ENCODE data around the gene RAB38.

DNA sequence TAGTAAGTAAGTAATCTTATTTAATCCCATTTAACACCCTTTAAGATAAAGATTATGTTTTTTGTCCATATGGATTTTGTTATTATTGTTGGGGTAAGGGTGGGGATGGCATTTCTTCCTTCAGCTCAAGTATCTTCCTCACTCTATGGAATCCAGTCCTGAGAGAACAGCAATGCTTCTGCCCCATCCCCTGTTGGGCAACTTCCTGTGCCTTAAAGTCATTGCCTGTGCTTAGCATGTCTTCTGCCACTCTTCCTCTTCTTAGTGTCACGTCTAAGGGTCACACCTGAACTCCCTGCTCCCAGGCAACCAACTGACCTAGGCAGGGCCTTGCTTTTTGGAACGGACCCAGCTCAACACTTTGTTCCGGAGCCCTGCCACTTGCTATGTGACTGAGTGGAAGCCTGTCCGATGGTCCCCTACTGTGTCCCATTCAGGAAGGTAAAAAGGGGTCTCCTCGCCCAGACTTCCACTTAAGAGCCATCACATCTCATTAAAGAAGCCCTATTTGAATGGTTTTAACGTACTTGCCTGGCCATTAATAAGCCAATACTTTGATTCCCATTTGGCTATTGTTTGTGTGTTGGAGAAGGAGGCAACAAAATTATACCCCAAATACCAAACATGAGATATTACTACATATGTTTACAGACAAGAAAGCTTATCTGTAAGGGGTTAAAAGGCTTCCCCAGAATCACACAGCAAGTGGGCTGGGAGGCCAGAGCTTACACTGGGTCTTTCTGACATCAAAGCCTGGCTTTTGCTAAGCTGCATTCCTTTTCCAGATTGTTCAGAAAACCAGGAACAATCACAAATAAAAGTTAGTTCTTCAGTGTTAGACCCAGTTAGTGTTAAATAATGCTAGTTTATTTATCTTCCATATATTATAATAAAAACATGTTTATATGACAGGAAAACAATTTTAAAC is 59.2 kb downstream of the RAB38 start:
- TF ChIP-seq, protein P1, sequence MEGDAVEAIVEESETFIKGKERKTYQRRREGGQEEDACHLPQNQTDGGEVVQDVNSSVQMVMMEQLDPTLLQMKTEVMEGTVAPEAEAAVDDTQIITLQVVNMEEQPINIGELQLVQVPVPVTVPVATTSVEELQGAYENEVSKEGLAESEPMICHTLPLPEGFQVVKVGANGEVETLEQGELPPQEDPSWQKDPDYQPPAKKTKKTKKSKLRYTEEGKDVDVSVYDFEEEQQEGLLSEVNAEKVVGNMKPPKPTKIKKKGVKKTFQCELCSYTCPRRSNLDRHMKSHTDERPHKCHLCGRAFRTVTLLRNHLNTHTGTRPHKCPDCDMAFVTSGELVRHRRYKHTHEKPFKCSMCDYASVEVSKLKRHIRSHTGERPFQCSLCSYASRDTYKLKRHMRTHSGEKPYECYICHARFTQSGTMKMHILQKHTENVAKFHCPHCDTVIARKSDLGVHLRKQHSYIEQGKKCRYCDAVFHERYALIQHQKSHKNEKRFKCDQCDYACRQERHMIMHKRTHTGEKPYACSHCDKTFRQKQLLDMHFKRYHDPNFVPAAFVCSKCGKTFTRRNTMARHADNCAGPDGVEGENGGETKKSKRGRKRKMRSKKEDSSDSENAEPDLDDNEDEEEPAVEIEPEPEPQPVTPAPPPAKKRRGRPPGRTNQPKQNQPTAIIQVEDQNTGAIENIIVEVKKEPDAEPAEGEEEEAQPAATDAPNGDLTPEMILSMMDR (tag by site-specific recombination; IDR thresholded peaks at IDR 0.05), result no peak
- TF ChIP-seq, protein P2, sequence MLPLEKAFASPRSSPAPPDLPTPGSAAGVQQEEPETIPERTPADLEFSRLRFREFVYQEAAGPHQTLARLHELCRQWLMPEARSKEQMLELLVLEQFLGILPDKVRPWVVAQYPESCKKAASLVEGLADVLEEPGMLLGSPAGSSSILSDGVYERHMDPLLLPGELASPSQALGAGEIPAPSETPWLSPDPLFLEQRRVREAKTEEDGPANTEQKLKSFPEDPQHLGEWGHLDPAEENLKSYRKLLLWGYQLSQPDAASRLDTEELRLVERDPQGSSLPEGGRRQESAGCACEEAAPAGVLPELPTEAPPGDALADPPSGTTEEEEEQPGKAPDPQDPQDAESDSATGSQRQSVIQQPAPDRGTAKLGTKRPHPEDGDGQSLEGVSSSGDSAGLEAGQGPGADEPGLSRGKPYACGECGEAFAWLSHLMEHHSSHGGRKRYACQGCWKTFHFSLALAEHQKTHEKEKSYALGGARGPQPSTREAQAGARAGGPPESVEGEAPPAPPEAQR (tag by site-specific recombination; IDR thresholded peaks at IDR 0.05), result no peak
- TF ChIP-seq ZNF274 (IDR thresholded peaks at IDR 0.05; ENCODE audit: low read length) (no peak), ZNF274 (tag by site-specific recombination; IDR thresholded peaks at IDR 0.05; ENCODE audit: borderline replicate concordance) (no peak), ATF2 (tag by site-specific recombination; IDR thresholded peaks at IDR 0.05; ENCODE audit: low read depth) (no peak), MYNN (tag by site-specific recombination; IDR thresholded peaks at IDR 0.05; ENCODE audit: borderline replicate concordance) (no peak), REST (tag by site-specific recombination; IDR thresholded peaks at IDR 0.05) (no peak), ZNF473 (tag by site-specific recombination; IDR thresholded peaks at IDR 0.05) (no peak)
- TF ChIP-seq, protein P3, sequence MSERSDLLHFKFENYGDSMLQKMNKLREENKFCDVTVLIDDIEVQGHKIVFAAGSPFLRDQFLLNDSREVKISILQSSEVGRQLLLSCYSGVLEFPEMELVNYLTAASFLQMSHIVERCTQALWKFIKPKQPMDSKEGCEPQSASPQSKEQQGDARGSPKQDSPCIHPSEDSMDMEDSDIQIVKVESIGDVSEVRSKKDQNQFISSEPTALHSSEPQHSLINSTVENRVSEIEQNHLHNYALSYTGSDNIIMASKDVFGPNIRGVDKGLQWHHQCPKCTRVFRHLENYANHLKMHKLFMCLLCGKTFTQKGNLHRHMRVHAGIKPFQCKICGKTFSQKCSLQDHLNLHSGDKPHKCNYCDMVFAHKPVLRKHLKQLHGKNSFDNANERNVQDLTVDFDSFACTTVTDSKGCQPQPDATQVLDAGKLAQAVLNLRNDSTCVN (tag by site-specific recombination; optimal IDR thresholded peaks at IDR 0.05), result no peak
- TF ChIP-seq, protein P4, sequence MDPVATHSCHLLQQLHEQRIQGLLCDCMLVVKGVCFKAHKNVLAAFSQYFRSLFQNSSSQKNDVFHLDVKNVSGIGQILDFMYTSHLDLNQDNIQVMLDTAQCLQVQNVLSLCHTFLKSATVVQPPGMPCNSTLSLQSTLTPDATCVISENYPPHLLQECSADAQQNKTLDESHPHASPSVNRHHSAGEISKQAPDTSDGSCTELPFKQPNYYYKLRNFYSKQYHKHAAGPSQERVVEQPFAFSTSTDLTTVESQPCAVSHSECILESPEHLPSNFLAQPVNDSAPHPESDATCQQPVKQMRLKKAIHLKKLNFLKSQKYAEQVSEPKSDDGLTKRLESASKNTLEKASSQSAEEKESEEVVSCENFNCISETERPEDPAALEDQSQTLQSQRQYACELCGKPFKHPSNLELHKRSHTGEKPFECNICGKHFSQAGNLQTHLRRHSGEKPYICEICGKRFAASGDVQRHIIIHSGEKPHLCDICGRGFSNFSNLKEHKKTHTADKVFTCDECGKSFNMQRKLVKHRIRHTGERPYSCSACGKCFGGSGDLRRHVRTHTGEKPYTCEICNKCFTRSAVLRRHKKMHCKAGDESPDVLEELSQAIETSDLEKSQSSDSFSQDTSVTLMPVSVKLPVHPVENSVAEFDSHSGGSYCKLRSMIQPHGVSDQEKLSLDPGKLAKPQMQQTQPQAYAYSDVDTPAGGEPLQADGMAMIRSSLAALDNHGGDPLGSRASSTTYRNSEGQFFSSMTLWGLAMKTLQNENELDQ (tag by site-specific recombination; IDR thresholded peaks at IDR 0.05; ENCODE audit: low read depth), result no peak
- TF ChIP-seq, protein P5, sequence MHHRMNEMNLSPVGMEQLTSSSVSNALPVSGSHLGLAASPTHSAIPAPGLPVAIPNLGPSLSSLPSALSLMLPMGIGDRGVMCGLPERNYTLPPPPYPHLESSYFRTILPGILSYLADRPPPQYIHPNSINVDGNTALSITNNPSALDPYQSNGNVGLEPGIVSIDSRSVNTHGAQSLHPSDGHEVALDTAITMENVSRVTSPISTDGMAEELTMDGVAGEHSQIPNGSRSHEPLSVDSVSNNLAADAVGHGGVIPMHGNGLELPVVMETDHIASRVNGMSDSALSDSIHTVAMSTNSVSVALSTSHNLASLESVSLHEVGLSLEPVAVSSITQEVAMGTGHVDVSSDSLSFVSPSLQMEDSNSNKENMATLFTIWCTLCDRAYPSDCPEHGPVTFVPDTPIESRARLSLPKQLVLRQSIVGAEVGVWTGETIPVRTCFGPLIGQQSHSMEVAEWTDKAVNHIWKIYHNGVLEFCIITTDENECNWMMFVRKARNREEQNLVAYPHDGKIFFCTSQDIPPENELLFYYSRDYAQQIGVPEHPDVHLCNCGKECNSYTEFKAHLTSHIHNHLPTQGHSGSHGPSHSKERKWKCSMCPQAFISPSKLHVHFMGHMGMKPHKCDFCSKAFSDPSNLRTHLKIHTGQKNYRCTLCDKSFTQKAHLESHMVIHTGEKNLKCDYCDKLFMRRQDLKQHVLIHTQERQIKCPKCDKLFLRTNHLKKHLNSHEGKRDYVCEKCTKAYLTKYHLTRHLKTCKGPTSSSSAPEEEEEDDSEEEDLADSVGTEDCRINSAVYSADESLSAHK (tag by site-specific recombination; IDR thresholded peaks at IDR 0.05), result no peak

Measured in HEK293 (cell line).